Measurements from ENCODE around the gene KCNN2.

DNA sequence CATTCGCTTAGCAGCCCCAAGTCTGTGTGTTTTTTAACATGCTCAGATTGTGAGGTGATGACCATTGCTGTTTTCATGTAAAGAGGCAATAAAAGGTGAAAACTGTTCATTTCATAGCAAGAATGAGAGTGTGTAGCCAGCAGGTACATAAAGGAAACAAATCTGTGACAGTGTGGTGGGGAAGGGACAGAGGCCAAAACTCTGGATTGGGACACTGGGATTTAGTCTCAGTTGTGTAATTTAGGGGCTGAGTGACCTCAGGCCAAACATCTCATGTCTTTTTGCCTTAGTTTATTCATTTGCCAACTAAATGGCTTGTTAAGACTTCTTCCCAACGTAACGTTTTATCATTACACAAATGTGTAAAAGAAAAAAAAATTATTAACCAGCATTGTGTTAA lies 47.0 kb downstream of the KCNN2 start:
- TF ChIP-seq, protein P1, sequence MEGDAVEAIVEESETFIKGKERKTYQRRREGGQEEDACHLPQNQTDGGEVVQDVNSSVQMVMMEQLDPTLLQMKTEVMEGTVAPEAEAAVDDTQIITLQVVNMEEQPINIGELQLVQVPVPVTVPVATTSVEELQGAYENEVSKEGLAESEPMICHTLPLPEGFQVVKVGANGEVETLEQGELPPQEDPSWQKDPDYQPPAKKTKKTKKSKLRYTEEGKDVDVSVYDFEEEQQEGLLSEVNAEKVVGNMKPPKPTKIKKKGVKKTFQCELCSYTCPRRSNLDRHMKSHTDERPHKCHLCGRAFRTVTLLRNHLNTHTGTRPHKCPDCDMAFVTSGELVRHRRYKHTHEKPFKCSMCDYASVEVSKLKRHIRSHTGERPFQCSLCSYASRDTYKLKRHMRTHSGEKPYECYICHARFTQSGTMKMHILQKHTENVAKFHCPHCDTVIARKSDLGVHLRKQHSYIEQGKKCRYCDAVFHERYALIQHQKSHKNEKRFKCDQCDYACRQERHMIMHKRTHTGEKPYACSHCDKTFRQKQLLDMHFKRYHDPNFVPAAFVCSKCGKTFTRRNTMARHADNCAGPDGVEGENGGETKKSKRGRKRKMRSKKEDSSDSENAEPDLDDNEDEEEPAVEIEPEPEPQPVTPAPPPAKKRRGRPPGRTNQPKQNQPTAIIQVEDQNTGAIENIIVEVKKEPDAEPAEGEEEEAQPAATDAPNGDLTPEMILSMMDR (IDR thresholded peaks at IDR 0.05 in 2 of 3, conservative IDR thresholded peaks at IDR 0.05 in 1 of 3; ENCODE audit: borderline replicate concordance in 1 of 3, insufficient read depth in 1 of 3, low read depth in 2 of 3, low read length in 2 of 3): no peak
- no peak for TF ChIP-seq EZH2 (IDR thresholded peaks at IDR 0.05)
- TF ChIP-seq, protein P2, sequence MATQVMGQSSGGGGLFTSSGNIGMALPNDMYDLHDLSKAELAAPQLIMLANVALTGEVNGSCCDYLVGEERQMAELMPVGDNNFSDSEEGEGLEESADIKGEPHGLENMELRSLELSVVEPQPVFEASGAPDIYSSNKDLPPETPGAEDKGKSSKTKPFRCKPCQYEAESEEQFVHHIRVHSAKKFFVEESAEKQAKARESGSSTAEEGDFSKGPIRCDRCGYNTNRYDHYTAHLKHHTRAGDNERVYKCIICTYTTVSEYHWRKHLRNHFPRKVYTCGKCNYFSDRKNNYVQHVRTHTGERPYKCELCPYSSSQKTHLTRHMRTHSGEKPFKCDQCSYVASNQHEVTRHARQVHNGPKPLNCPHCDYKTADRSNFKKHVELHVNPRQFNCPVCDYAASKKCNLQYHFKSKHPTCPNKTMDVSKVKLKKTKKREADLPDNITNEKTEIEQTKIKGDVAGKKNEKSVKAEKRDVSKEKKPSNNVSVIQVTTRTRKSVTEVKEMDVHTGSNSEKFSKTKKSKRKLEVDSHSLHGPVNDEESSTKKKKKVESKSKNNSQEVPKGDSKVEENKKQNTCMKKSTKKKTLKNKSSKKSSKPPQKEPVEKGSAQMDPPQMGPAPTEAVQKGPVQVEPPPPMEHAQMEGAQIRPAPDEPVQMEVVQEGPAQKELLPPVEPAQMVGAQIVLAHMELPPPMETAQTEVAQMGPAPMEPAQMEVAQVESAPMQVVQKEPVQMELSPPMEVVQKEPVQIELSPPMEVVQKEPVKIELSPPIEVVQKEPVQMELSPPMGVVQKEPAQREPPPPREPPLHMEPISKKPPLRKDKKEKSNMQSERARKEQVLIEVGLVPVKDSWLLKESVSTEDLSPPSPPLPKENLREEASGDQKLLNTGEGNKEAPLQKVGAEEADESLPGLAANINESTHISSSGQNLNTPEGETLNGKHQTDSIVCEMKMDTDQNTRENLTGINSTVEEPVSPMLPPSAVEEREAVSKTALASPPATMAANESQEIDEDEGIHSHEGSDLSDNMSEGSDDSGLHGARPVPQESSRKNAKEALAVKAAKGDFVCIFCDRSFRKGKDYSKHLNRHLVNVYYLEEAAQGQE (IDR thresholded peaks at IDR 0.05; ENCODE audit: low read depth): no peak
- no peak for TF ChIP-seq POLR2A (IDR thresholded peaks at IDR 0.05; ENCODE audit: borderline replicate concordance, extremely low read depth, insufficient read depth, insufficient read length)
- TF ChIP-seq SP1 (IDR thresholded peaks at IDR 0.05; ENCODE audit: low read depth): no peak
- TF ChIP-seq YY1 (IDR thresholded peaks at IDR 0.05; ENCODE audit: extremely low read depth, insufficient replicate concordance, low read depth, low read length): no peak
- no peak for TF ChIP-seq JUND (IDR thresholded peaks at IDR 0.05)
- no peak for TF ChIP-seq ZNF274 (IDR thresholded peaks at IDR 0.05; ENCODE audit: low read depth, low read length)
- TF ChIP-seq EZH2phosphoT487 (IDR thresholded peaks at IDR 0.05; ENCODE audit: borderline replicate concordance): no peak
- TF ChIP-seq, protein P3, sequence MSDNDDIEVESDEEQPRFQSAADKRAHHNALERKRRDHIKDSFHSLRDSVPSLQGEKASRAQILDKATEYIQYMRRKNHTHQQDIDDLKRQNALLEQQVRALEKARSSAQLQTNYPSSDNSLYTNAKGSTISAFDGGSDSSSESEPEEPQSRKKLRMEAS (IDR thresholded peaks at IDR 0.05): no peak
- TF ChIP-seq, protein P4, sequence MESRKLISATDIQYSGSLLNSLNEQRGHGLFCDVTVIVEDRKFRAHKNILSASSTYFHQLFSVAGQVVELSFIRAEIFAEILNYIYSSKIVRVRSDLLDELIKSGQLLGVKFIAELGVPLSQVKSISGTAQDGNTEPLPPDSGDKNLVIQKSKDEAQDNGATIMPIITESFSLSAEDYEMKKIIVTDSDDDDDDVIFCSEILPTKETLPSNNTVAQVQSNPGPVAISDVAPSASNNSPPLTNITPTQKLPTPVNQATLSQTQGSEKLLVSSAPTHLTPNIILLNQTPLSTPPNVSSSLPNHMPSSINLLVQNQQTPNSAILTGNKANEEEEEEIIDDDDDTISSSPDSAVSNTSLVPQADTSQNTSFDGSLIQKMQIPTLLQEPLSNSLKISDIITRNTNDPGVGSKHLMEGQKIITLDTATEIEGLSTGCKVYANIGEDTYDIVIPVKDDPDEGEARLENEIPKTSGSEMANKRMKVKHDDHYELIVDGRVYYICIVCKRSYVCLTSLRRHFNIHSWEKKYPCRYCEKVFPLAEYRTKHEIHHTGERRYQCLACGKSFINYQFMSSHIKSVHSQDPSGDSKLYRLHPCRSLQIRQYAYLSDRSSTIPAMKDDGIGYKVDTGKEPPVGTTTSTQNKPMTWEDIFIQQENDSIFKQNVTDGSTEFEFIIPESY (IDR thresholded peaks at IDR 0.05; ENCODE audit: extremely low read depth, insufficient replicate concordance, low read length): no peak
- TF ChIP-seq FOSL1 (IDR thresholded peaks at IDR 0.05; ENCODE audit: low read depth): no peak
- no peak for TF ChIP-seq SIN3A (IDR thresholded peaks at IDR 0.05; ENCODE audit: low read depth)
- no peak for TF ChIP-seq ZFX (IDR thresholded peaks at IDR 0.05)
